ENCODE results near the gene MAD1L1.

GRCh38 chr7:1959305-1959704 is 273.4 kb downstream of the MAD1L1 start:
- TF ChIP-seq EZH2 (IDR thresholded peaks at IDR 0.05; ENCODE audit: insufficient read depth, poor library complexity, severe bottlenecking) (no peak), EZH2phosphoT487 (IDR thresholded peaks at IDR 0.05; ENCODE audit: insufficient read depth, low read depth) (no peak)
